Progenitor cell of endocrine pancreas (in vitro differentiated cells): Measurements from ENCODE around the gene DNASE1L3. TPM values are rescaled to one million over a fixed set of nuclear protein-coding genes. Genes with fewer than 3 reads are reported as not detected.

Source experiments
- DNase-seq: peaks from one replicate; pipeline ENCODE4 v3.0.0; 2021; ENCODE audit warnings: low spot score; ENCODE audit not compliant: unreplicated experiment
- H3K27ac Mint-ChIP-seq: 2 replicates; pipeline ENCODE4 v1.8.0; 2021; ENCODE audit warnings: mild to moderate bottlenecking, moderate library complexity, mixed read lengths
- H3K27me3 Mint-ChIP-seq: 2 replicates; pipeline ENCODE4 v1.8.0; 2021; ENCODE audit warnings: mixed read lengths
- H3K36me3 Mint-ChIP-seq: 2 replicates; pipeline ENCODE4 v1.8.0; 2022; ENCODE audit warnings: mixed read lengths; ENCODE audit not compliant: insufficient read depth
- H3K4me1 Mint-ChIP-seq: 2 replicates; pipeline ENCODE4 v1.8.0; 2021; ENCODE audit warnings: low read depth, mixed read lengths
- H3K4me3 Mint-ChIP-seq: 2 replicates; pipeline ENCODE4 v1.8.0; 2021; ENCODE audit warnings: low read depth, mild to moderate bottlenecking, moderate library complexity, mixed read lengths
- H3K9me3 Mint-ChIP-seq: 2 replicates; pipeline ENCODE4 v1.8.0; 2021; ENCODE audit warnings: low read depth, mixed read lengths
- total RNA-seq: library from RNA; stranded (reverse); gene quantifications from 2 replicates; pipeline ENCODE4 v1.2.1, GENCODE V29; 2021
- TF ChIP-seq, protein P1 (sequence below): fragments of 200-600 bp; sonication (generic); IDR thresholded peaks from one replicate; pipeline ENCODE4 v1.5.0; 2021; ENCODE audit warnings: antibody characterized with exemption, mild to moderate bottlenecking; ENCODE audit not compliant: unreplicated experiment

Gene DNASE1L3
- total RNA-seq, 1 donor from 2014 or later, result not detected

DNA sequence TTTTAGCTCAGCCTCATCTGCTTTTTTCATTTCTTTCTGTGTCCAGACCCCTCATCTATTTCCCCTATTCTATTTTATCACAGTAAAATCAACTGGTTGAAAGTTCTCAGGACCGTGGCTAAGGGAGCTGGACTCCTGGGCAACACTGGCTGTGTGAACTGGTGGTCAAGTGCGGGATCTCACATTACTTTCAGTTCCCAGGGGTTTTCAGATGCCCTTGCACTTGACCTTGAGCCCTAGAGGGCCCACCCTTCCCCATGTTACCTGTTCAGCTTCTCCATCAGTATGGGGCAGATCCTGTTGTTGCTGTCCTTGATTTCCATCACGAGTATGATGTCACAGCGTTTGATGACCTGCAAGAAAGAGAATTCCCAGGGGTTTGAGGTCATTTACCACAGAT is 2.8 kb downstream of the DNASE1L3 start:
- no peak for DNase-seq
- H3K4me3 Mint-ChIP-seq, result no peak overlapping the region
- H3K9me3 Mint-ChIP-seq, result no peaks in the 10 kb centered on the region
- H3K4me1 Mint-ChIP-seq, result peaks cover 4% of the 10 kb centered on the region
- H3K36me3 Mint-ChIP-seq, result no peaks in the 10 kb centered on the region
- H3K27ac Mint-ChIP-seq, result no peak overlapping the region
- H3K27me3 Mint-ChIP-seq, result peaks cover 4% of the 10 kb centered on the region
- TF ChIP-seq, protein P1, sequence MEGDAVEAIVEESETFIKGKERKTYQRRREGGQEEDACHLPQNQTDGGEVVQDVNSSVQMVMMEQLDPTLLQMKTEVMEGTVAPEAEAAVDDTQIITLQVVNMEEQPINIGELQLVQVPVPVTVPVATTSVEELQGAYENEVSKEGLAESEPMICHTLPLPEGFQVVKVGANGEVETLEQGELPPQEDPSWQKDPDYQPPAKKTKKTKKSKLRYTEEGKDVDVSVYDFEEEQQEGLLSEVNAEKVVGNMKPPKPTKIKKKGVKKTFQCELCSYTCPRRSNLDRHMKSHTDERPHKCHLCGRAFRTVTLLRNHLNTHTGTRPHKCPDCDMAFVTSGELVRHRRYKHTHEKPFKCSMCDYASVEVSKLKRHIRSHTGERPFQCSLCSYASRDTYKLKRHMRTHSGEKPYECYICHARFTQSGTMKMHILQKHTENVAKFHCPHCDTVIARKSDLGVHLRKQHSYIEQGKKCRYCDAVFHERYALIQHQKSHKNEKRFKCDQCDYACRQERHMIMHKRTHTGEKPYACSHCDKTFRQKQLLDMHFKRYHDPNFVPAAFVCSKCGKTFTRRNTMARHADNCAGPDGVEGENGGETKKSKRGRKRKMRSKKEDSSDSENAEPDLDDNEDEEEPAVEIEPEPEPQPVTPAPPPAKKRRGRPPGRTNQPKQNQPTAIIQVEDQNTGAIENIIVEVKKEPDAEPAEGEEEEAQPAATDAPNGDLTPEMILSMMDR, result no peak

DNA sequence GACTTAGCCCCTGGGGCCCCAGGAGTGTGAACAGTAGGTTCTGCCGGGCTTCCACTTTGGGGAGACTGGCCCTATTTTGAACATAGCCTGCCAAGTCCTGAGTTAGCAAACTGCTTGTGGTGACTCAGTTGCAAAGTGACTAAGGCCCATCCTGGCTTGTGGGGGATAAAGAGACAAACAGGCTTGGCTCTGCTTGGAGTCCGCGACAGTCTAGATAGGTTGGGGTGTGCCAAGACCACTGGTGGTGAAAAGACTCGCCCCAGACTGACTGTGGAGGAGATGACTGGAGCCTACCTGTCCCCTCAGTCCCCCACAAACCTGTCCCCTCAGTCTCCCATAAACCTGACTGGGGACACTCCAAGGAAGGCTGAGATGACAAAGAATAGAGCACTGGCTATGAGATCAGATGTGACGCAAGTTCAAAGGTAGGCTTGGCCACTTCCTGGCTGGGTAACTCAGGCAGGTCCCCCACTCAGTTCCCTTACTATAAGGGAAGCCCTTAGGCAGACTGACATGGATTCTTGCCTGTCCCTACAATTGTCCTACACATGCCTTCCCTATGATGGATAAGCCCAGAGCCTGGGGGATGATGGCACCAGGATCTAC is 4.3 kb downstream of the DNASE1L3 start:
- Mint-ChIP-seq H3K27me3 (peaks cover 4% of the 10 kb centered on the region), H3K9me3 (peaks cover 3% of the 10 kb centered on the region), H3K4me3 (no peak overlapping the region), H3K27ac (no peak overlapping the region), H3K36me3 (no peaks in the 10 kb centered on the region), H3K4me1 (peaks cover 4% of the 10 kb centered on the region)
- TF ChIP-seq, protein P1, result no peak
- no peak for DNase-seq

DNA sequence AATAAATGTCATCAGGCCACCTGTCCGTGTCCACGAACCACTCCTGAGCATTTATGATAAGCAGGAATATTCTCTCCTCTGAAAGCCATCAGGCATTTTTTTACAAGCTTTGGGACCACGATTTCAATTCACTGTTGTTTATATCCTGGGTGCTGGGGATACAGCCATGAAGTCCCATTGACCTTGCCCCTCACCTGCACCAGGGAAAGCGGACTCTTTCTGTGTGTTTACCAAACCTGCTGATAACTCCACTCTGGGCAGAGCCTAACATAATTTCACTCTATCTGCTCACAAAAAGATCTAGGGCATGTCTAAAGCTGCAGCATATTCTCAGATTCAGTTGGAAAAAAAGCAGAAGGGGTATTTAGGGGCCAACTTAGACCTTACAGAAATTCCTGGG is 4.8 kb downstream of the DNASE1L3 start:
- H3K4me3 Mint-ChIP-seq, result no peak overlapping the region
- H3K36me3 Mint-ChIP-seq, result no peaks in the 10 kb centered on the region
- no peak for DNase-seq
- H3K27ac Mint-ChIP-seq, result no peak overlapping the region
- peaks cover 4% of the 10 kb centered on the region for H3K4me1 Mint-ChIP-seq
- TF ChIP-seq, protein P1, result no peak
- peaks cover 5% of the 10 kb centered on the region for H3K9me3 Mint-ChIP-seq
- H3K27me3 Mint-ChIP-seq, result peaks cover 4% of the 10 kb centered on the region

DNA sequence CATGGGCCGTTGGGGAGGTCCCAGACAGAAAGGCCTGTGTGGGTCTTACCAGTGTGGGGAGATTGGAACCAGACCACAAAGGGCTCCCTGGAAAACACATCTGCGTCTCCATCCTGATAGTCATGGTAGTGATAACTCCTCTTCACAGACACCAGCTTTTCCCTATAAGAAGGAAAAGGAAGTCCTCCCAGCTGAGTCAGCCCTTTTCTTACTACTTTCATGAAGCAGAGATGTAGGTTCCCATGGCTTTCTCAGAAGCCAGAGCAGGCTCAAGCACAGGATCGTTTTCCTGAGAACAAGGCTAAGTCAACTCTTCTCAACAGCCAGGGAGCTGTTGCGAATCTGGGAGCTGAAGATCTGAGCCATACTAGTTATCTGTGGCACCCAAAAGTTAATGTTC is 6.1 kb downstream of the DNASE1L3 start:
- Mint-ChIP-seq H3K27ac (no peak overlapping the region), H3K4me1 (peaks cover 4% of the 10 kb centered on the region), H3K27me3 (no peaks in the 10 kb centered on the region), H3K36me3 (no peaks in the 10 kb centered on the region), H3K4me3 (no peak overlapping the region), H3K9me3 (peaks cover 5% of the 10 kb centered on the region)
- no peak for DNase-seq
- TF ChIP-seq, protein P1, result no peak

DNA sequence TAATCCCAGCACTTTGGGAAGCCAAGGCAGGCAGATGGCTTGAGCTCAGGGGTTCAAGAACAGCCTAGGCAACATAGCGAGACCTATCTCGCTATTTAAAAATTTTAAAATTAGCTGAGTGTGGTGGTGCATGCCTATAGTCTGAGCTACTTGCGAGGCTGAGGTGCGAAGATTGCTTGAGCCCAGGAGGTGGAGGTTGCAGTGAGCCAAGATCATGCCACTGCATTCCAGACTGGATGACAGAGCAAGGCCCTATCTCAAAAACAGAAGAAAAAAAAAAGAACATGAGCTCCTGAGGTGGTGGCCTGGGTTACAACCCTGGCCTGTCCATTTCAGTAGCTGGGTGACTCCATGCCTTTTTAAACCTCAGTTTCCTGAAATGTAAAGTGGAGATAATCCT is 7.2 kb downstream of the DNASE1L3 start:
- H3K9me3 Mint-ChIP-seq, result peaks cover 5% of the 10 kb centered on the region
- H3K4me1 Mint-ChIP-seq, result peaks cover 4% of the 10 kb centered on the region
- no peak overlapping the region for H3K27ac Mint-ChIP-seq
- H3K36me3 Mint-ChIP-seq, result no peaks in the 10 kb centered on the region
- H3K27me3 Mint-ChIP-seq, result no peaks in the 10 kb centered on the region
- TF ChIP-seq, protein P1, result no peak
- no peak overlapping the region for H3K4me3 Mint-ChIP-seq
- no peak for DNase-seq
